H1 (cell line): ENCODE results near the gene SMO. TPM values are rescaled to one million over a fixed set of nuclear protein-coding genes. Genes with fewer than 3 reads are reported as not detected.

Source experiments
- BCL11A ChIP-seq, 2 experiments: IDR thresholded peaks; one replicate each; pipeline ENCODE4 v1.6.1; 2011; ENCODE audit warnings: low read depth in 2 of 2, low read length in 2 of 2, mild to moderate bottlenecking in 2 of 2
- CHD7 ChIP-seq: fragments of 300-600 bp; sonication (generic); IDR thresholded peaks from 2 replicates; pipeline ENCODE4 v1.7.1; 2012; ENCODE audit warnings: low read length, moderate library complexity, mild to moderate bottlenecking, inconsistent platforms; ENCODE audit not compliant: insufficient replicate concordance
- FOSL1 ChIP-seq: IDR thresholded peaks from 2 replicates; pipeline ENCODE4 v1.6.1; 2011; ENCODE audit warnings: mild to moderate bottlenecking, low read depth, low read length, moderate library complexity; ENCODE audit not compliant: insufficient read depth
- JUN ChIP-seq: IDR thresholded peaks from 2 replicates; pipeline ENCODE4 v1.6.1; 2011; ENCODE audit warnings: low read depth, mild to moderate bottlenecking, improper control_type of control experiment, low read length
- MAFK ChIP-seq: IDR thresholded peaks from 2 replicates; pipeline ENCODE4 v1.6.1; 2012; ENCODE audit warnings: low read depth, mild to moderate bottlenecking, improper control_type of control experiment, low read length
- NANOG ChIP-seq: IDR thresholded peaks from 2 replicates; pipeline ENCODE4 v1.6.1; 2011; ENCODE audit warnings: low read length, low read depth, mild to moderate bottlenecking, inconsistent platforms; ENCODE audit not compliant: insufficient read depth, poor library complexity, severe bottlenecking
- PHF8 ChIP-seq: fragments of 200-600 bp; sonication (generic); conservative IDR thresholded peaks from 2 replicates; pipeline ENCODE4 v1.7.1; 2012; ENCODE audit warnings: low read depth, mild to moderate bottlenecking, inconsistent platforms, low read length, moderate library complexity
- POLR2AphosphoS5 ChIP-seq: IDR thresholded peaks from 2 replicates; pipeline ENCODE4 v1.6.1; 2011; ENCODE audit warnings: low read depth, low read length
- POU5F1 ChIP-seq: IDR thresholded peaks from 2 replicates; pipeline ENCODE4 v1.6.1; 2011; ENCODE audit warnings: low read depth, mild to moderate bottlenecking, low read length, moderate library complexity
- SUZ12 ChIP-seq: fragments of 200-600 bp; sonication (generic); IDR thresholded peaks from 2 replicates; pipeline ENCODE4 v1.6.1; 2012; ENCODE audit warnings: mild to moderate bottlenecking, inconsistent platforms, low read length, moderate library complexity, mixed read lengths
- TBP ChIP-seq: IDR thresholded peaks from 2 replicates; pipeline ENCODE4 v1.6.1; 2011; ENCODE audit warnings: low read depth, low read length, improper control_type of control experiment
- polyA plus RNA-seq, 7 experiments: library from polyadenylated mRNA; depleted of rRNA in 3 of 7; stranded (reverse) in 5 of 7; unstranded in 2 of 7; fragments of >200 nt in 5 of 7; fragments of 200-250 nt in 2 of 7; gene quantifications; 1 replicate in 5 of 7; 2 replicates in 1 of 7; 4 replicates in 1 of 7; pipeline versions ENCODE4 v1.2.1 to v1.2.3, GENCODE V29; 2011 to 2013; ENCODE audit warnings: missing spikeins in 2 of 7, mixed read lengths in 2 of 7
- total RNA-seq: library from RNA; stranded (reverse); fragmentation: NEBNext Ultra II Directional; extraction: Animal tissue kit (Norgen Biotek cat#: 25700); gene quantifications from 2 replicates; pipeline ENCODE4 v1.2.1, GENCODE V29; 2021

The SMO gene
- total and polyA plus RNA-seq, 2 of the 8 experiments (the other 6 are each of a cell fraction or from before 2014, with no cell fraction given) = 64.5 to 67.6 TPM

DNA sequence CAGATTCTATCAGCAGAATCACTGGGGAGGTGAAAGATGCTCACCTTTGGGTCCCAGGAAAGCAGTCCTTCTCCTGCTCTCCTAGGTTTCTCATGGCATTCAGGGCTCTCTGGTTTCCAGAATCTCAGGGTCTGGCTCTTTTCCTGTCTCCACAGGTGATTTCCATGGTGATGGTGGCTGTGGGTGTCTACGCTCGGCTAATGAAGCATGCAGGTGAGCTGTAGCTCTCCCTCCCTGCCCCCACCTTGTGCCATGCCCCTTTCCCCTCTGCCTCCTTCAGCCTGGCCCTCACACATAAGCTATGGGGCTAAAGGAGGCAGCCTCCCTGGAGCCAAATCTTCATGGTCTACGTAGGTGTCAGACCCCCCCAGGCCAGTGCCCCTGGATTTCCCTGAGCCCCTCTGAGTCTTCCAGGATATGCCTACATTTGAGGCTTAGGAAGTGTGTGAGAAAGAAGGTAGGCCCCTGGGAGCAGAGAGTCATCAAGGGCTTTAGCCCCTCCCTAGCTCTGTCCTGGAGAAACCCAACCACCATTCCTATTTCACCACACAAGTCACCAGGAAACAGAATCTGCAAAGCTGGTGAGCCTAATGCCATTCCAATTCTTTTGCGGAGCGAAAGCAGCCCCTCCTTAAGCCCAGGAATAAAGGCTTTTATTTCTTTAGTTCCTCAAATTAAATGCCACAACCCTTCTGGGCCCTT, 26.8 kb upstream of the SMO start (continued):
- TF ChIP-seq CHD7 (no peak), POU5F1 (no peak), MAFK (no peak), NANOG (no peak), PHF8 (no peak), SUZ12 (no peak), POLR2AphosphoS5 (no peak), FOSL1 (no peak), BCL11A (IDR thresholded peaks at IDR 0.05; ENCODE audit: low read depth in 2 of 2, low read length in 2 of 2) (no peak), TBP (no peak), JUN (no peak)
